ENCODE data around the gene NEURL1B.
A peak's percentile ranks its signal among the peaks of the same experiment; 100 is the strongest.
"Not testable (repeated sequence)": the region's sequence is repeated elsewhere in the genome, so short reads cannot be mapped to it uniquely, and the experiment has no call there.

NEURL1B gene

DNA sequence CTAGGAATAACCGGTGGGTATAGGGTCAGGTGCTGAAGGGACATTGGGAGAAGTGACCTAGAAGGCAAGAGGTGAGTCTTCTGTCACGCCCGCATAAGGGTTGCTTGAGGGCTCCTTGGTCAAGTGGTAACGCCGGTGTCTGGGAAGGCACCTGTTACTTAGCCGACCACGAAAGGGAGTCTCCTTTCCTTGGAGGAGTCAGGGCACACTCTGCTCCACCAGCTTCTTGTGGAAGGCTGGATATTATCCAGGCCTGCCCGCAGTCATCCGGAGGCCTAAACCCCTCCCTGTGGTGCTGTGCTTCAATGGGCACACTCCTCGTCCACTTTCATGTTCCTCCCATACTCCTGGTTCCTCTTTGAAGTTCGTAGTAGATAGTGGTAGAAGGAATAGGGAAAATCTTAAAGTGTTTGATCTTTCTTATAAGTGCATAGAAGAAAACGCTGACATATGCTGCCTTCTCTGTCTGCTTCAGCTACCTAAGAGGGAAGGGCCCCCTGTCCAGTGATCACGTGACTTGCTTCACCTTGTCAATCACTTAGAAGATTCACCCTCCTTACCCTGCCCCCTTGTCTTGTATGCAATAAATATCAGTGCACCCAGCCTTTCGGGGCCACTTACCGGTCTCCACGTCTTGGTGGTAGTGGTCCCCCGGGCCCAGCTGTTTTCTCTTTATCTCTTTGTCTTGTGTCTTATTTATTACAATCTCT, 16.6 kb downstream of the NEURL1B start:
- H3K4me1 ChIP-seq (ENCODE audit: control insufficient read depth, insufficient read depth, low read length); H3K9me3 ChIP-seq (ENCODE audit: control insufficient read depth, insufficient read depth, low read depth, low read length); H3K36me3 ChIP-seq (ENCODE audit: control insufficient read depth in 2 of 2, insufficient read depth in 1 of 2, low read length in 2 of 2); POLR2A ChIA-PET; H3K4me3 ChIP-seq (ENCODE audit: low read depth, low read length); H3K27ac ChIP-seq (ENCODE audit: extremely low read depth, low read depth, low read length): not testable (repeated sequence)
- CTCF ChIA-PET = interaction anchor here (0.7 kb wide), 1 partner anchor 220 kb away, joined by 3 read pairs; no protein-coding TSS in a partner anchor

- Histone ChIP-seq H3K27ac (ENCODE audit: extremely low read depth, low read depth, low read length) (no peak overlapping the region), H3K4me1 (ENCODE audit: control insufficient read depth, insufficient read depth, low read length) (no peaks in the 10 kb centered on the region), H3K36me3 (ENCODE audit: control insufficient read depth in 2 of 2, insufficient read depth in 1 of 2, low read length in 2 of 2) (no peaks in the 10 kb centered on the region), H3K9me3 (ENCODE audit: control insufficient read depth, insufficient read depth, low read depth, low read length) (no peaks in the 10 kb centered on the region), H3K4me3 (ENCODE audit: low read depth, low read length) (no peak overlapping the region)
- ChIA-PET POLR2A (no interaction called here), CTCF (interaction anchor here (1.6 kb wide), 1 partner anchor 12 kb away, joined by 5 read pairs; no protein-coding TSS in a partner anchor)
- TF ChIP-seq, protein P1, sequence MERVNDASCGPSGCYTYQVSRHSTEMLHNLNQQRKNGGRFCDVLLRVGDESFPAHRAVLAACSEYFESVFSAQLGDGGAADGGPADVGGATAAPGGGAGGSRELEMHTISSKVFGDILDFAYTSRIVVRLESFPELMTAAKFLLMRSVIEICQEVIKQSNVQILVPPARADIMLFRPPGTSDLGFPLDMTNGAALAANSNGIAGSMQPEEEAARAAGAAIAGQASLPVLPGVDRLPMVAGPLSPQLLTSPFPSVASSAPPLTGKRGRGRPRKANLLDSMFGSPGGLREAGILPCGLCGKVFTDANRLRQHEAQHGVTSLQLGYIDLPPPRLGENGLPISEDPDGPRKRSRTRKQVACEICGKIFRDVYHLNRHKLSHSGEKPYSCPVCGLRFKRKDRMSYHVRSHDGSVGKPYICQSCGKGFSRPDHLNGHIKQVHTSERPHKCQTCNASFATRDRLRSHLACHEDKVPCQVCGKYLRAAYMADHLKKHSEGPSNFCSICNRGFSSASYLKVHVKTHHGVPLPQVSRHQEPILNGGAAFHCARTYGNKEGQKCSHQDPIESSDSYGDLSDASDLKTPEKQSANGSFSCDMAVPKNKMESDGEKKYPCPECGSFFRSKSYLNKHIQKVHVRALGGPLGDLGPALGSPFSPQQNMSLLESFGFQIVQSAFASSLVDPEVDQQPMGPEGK (tag by site-specific recombination; IDR thresholded peaks at IDR 0.05) = no peak
- no peak for TF ChIP-seq MYNN (tag by site-specific recombination; IDR thresholded peaks at IDR 0.05; ENCODE audit: borderline replicate concordance)
- TF ChIP-seq ZNF248 (tag by site-specific recombination; IDR thresholded peaks at IDR 0.05) = no peak
- no peak for TF ChIP-seq ZNF416 (tag by site-specific recombination; IDR thresholded peaks at IDR 0.05)
- no peak for TF ChIP-seq ZNF544 (tag by site-specific recombination; IDR thresholded peaks at IDR 0.05)
- no peak for TF ChIP-seq ZSCAN4 (tag by site-specific recombination; IDR thresholded peaks at IDR 0.05)
- no peak for TF ChIP-seq ZFP3 (tag by site-specific recombination; IDR thresholded peaks at IDR 0.05; ENCODE audit: low read depth)
These were observed 17.3 kb downstream of the NEURL1B start for GRCh38 chr5:172658391-172658790.

- TF ChIP-seq KLF9 (tag by site-specific recombination; IDR thresholded peaks at IDR 0.05; ENCODE audit: low read depth) (no peak), ZFP41 (tag by site-specific recombination; IDR thresholded peaks at IDR 0.05; ENCODE audit: borderline replicate concordance) (no peak), ZFP3 (tag by site-specific recombination; IDR thresholded peaks at IDR 0.05; ENCODE audit: low read depth) (no peak), ZNF394 (tag by site-specific recombination; IDR thresholded peaks at IDR 0.05; ENCODE audit: borderline replicate concordance) (peak; percentile 35; the same call in 1 of the 2 replicates)
- Histone ChIP-seq H3K4me3 (ENCODE audit: low read depth, low read length) (no peak overlapping the region), H3K27ac (ENCODE audit: extremely low read depth, low read depth, low read length) (no peak overlapping the region), H3K4me1 (ENCODE audit: control insufficient read depth, insufficient read depth, low read length) (no peaks in the 10 kb centered on the region), H3K36me3 (ENCODE audit: control insufficient read depth in 2 of 2, insufficient read depth in 1 of 2, low read length in 2 of 2) (no peaks in the 10 kb centered on the region), H3K9me3 (ENCODE audit: control insufficient read depth, insufficient read depth, low read depth, low read length) (no peaks in the 10 kb centered on the region)
- CTCF ChIA-PET = interaction anchor here (1.6 kb wide), 1 partner anchor 13 kb away, joined by 5 read pairs; no protein-coding TSS in a partner anchor
- POLR2A ChIA-PET = interaction anchor here (0.6 to 1.8 kb wide), 4 partner anchors 9 to 18 kb away, joined by 3 to 7 read pairs (median 4); partner anchors contain the start of gene NEURL1B
These were observed 18.0 kb downstream of the NEURL1B start for GRCh38 chr5:172658961-172659501.

DNA sequence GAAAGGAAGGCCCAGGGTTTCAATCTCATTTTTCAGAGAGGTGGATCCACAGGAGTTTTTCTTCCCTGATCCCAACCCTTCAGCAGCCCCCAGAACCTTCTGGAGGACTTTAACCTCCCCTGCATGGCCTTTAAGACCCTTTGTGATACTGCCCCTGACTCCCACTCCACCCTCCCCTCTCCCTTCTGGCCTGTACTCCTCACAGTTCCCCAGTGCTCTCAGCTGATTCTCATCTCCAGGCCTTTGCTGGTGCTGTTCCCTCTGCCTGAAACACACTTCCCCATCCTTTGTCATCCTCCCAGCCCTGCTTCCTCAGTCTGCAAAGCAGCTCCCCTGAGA, 18.5 kb downstream of the NEURL1B start:
- no peaks in the 10 kb centered on the region for H3K4me1 ChIP-seq (ENCODE audit: control insufficient read depth, insufficient read depth, low read length)
- ChIA-PET POLR2A (interaction anchor here (0.6 to 1.8 kb wide), 6 partner anchors 10 to 112 kb away, joined by 3 to 7 read pairs (median 4); partner anchors contain the start of genes DUSP1 and NEURL1B), CTCF (interaction anchor here (0.9 to 1.6 kb wide), 3 partner anchors 9 to 38 kb away, joined by 4 to 5 read pairs (median 5); no protein-coding TSS in a partner anchor)
- no peak overlapping the region for H3K27ac ChIP-seq (ENCODE audit: extremely low read depth, low read depth, low read length)
- no peak overlapping the region for H3K4me3 ChIP-seq (ENCODE audit: low read depth, low read length)
- H3K36me3 ChIP-seq (ENCODE audit: control insufficient read depth in 2 of 2, insufficient read depth in 1 of 2, low read length in 2 of 2) = no peaks in the 10 kb centered on the region
- no peaks in the 10 kb centered on the region for H3K9me3 ChIP-seq (ENCODE audit: control insufficient read depth, insufficient read depth, low read depth, low read length)
- TF ChIP-seq PRDM10 (tag by site-specific recombination; IDR thresholded peaks at IDR 0.05) (no peak), ZFP37 (tag by site-specific recombination; IDR thresholded peaks at IDR 0.05) (no peak), ZNF548 (tag by site-specific recombination; IDR thresholded peaks at IDR 0.05) (no peak), ZBTB17 (tag by site-specific recombination; IDR thresholded peaks at IDR 0.05) (no peak), GLIS1 (tag by site-specific recombination; IDR thresholded peaks at IDR 0.05) (no peak), ZNF426 (tag by site-specific recombination; IDR thresholded peaks at IDR 0.05) (no peak), ZNF580 (tag by site-specific recombination; IDR thresholded peaks at IDR 0.05) (no peak)
